HepG2 (cell line): ENCODE results near the gene GAREM1. TPM values are rescaled to one million over a fixed set of nuclear protein-coding genes. Genes with fewer than 3 reads are reported as not detected.

ENCODE experiments used
- ATF1 ChIP-seq: IDR thresholded peaks from 2 replicates; pipeline ENCODE4 v1.6.1; 2016; ENCODE audit warnings: mild to moderate bottlenecking, control low read depth
- BCL6 ChIP-seq: IDR thresholded peaks from 2 replicates; pipeline ENCODE4 v1.6.1; 2016; ENCODE audit warnings: missing genetic modification reagents, missing compliant biosample characterization
- BORCS8-MEF2B ChIP-seq: sonication (generic); formaldehyde crosslinking; IDR thresholded peaks from 2 replicates; pipeline ENCODE4 v1.8.0; 2022; ENCODE audit warnings: mild to moderate bottlenecking, missing genetic modification reagents
- CREB1 ChIP-seq, 2 experiments: fragments of 450-650 bp in 1 of 2; IDR thresholded peaks; 2 replicates each; pipeline ENCODE4 v1.6.1; 2016 to 2017; ENCODE audit warnings: control low read depth in 1 of 2, mild to moderate bottlenecking in 1 of 2, missing compliant biosample characterization in 1 of 2, missing genetic modification characterization in 1 of 2
- EHMT2 ChIP-seq: fragments of 200-600 bp; sonication (generic); IDR thresholded peaks from 2 replicates; pipeline ENCODE4 v1.7.0; 2017; ENCODE audit warnings: antibody characterized with exemption, low read depth, low read length, borderline replicate concordance
- FOSL2 ChIP-seq: sonication (generic); formaldehyde crosslinking; IDR thresholded peaks from 2 replicates; pipeline ENCODE4 v1.4.0; 2020; ENCODE audit warnings: missing genetic modification reagents
- FOXA3 ChIP-seq: IDR thresholded peaks from 2 replicates; pipeline ENCODE4 v1.6.1; 2016; ENCODE audit warnings: missing genetic modification reagents, missing compliant biosample characterization
- GPN1 ChIP-seq: sonication (generic); formaldehyde crosslinking; IDR thresholded peaks from 2 replicates; pipeline ENCODE4 v1.5.1; 2020; ENCODE audit warnings: missing genetic modification reagents, borderline replicate concordance
- HMGA1 ChIP-seq: sonication (generic); formaldehyde crosslinking; conservative IDR thresholded peaks from 2 replicates; pipeline ENCODE4 v1.4.0; 2020; ENCODE audit warnings: missing genetic modification reagents
- HNF4G ChIP-seq, 2 experiments: sonication (generic) in 1 of 2; formaldehyde crosslinking in 1 of 2; IDR thresholded peaks; 2 replicates each; pipeline versions ENCODE4 v1.4.0 to v1.6.1; 2011 to 2020; ENCODE audit warnings: borderline replicate concordance in 2 of 2, low read depth in 2 of 2, mild to moderate bottlenecking in 2 of 2, low read length in 1 of 2, missing genetic modification reagents in 1 of 2, moderate library complexity in 1 of 2
- MATR3 ChIP-seq: sonication (generic); formaldehyde crosslinking; IDR thresholded peaks from 2 replicates; pipeline ENCODE4 v1.4.0; 2020; ENCODE audit warnings: missing genetic modification reagents
- MYC ChIP-seq: sonication (generic); formaldehyde crosslinking; IDR thresholded peaks from 2 replicates; pipeline ENCODE4 v1.9.0; 2021; ENCODE audit warnings: missing genetic modification reagents, borderline replicate concordance
- NFATC3 ChIP-seq: sonication (generic); formaldehyde crosslinking; IDR thresholded peaks from 2 replicates; pipeline ENCODE4 v1.5.1; 2020; ENCODE audit warnings: mild to moderate bottlenecking, missing genetic modification reagents
- NFYC ChIP-seq: IDR thresholded peaks from 2 replicates; pipeline ENCODE4 v1.6.1; 2016; ENCODE audit warnings: missing genetic modification reagents, missing compliant biosample characterization
- NR2F6 ChIP-seq, 2 experiments: IDR thresholded peaks; 2 replicates each; pipeline ENCODE4 v1.6.1; 2016; ENCODE audit warnings: antibody characterized with exemption in 1 of 2, mild to moderate bottlenecking in 1 of 2
- RARG ChIP-seq: sonication (generic); formaldehyde crosslinking; IDR thresholded peaks from 2 replicates; pipeline ENCODE4 v1.4.0; 2020; ENCODE audit warnings: low read depth, mild to moderate bottlenecking, missing genetic modification reagents
- SALL2 ChIP-seq: sonication (generic); formaldehyde crosslinking; IDR thresholded peaks from 2 replicates; pipeline ENCODE4 v1.8.1; 2023; ENCODE audit warnings: mild to moderate bottlenecking, missing genetic modification reagents, inconsistent platforms
- SMYD3 ChIP-seq: sonication (generic); formaldehyde crosslinking; IDR thresholded peaks from 2 replicates; pipeline ENCODE4 v1.8.1; 2023; ENCODE audit warnings: mild to moderate bottlenecking, missing genetic modification reagents
- TBX2 ChIP-seq: sonication (generic); formaldehyde crosslinking; IDR thresholded peaks from 2 replicates; pipeline ENCODE4 v1.5.0; 2020; ENCODE audit warnings: missing genetic modification reagents, mild to moderate bottlenecking, borderline replicate concordance
- ZNF12 ChIP-seq: sonication (generic); formaldehyde crosslinking; IDR thresholded peaks from 2 replicates; pipeline ENCODE4 v1.5.0; 2020; ENCODE audit warnings: missing genetic modification reagents
- ZNF230 ChIP-seq: sonication (generic); formaldehyde crosslinking; IDR thresholded peaks from 2 replicates; pipeline ENCODE4 v1.4.0; 2020; ENCODE audit warnings: mild to moderate bottlenecking, missing genetic modification reagents
- ZNF234 ChIP-seq: sonication (generic); formaldehyde crosslinking; conservative IDR thresholded peaks from 2 replicates; pipeline ENCODE4 v1.5.1; 2020; ENCODE audit warnings: mild to moderate bottlenecking, missing genetic modification reagents
- ZNF253 ChIP-seq: sonication (generic); formaldehyde crosslinking; IDR thresholded peaks from 2 replicates; pipeline ENCODE4 v1.8.0; 2022; ENCODE audit warnings: mild to moderate bottlenecking, missing genetic modification reagents, borderline replicate concordance
- ZNF34 ChIP-seq: sonication (generic); formaldehyde crosslinking; IDR thresholded peaks from 2 replicates; pipeline ENCODE4 v1.4.0; 2020; ENCODE audit warnings: mild to moderate bottlenecking, missing genetic modification reagents, borderline replicate concordance
- ZNF430 ChIP-seq: sonication (generic); formaldehyde crosslinking; IDR thresholded peaks from 2 replicates; pipeline ENCODE4 v1.9.0; 2021; ENCODE audit warnings: mild to moderate bottlenecking, missing genetic modification reagents
- ZNF782 ChIP-seq: sonication (generic); formaldehyde crosslinking; IDR thresholded peaks from 2 replicates; pipeline ENCODE4 v1.4.0; 2020; ENCODE audit warnings: missing genetic modification reagents, mild to moderate bottlenecking, borderline replicate concordance
- polyA plus RNA-seq, 8 experiments: library from polyadenylated mRNA; depleted of rRNA in 3 of 8; stranded (reverse) in 7 of 8; unstranded in 1 of 8; fragments of >200 nt; fragmentation: Illumina TruSeq in 4 of 8; extraction: Trizol in 4 of 8; gene quantifications; 2 replicates each; pipeline versions ENCODE4 v1.2.1 to v1.2.3, GENCODE V29; 2011 to 2016; ENCODE audit warnings: low read depth in 4 of 8, missing spikeins in 1 of 8, mixed read lengths in 1 of 8; ENCODE audit not compliant: insufficient read depth in 1 of 8
- total RNA-seq, 5 experiments: library from RNA; depleted of rRNA; stranded (reverse); fragments of >200 nt; fragmentation: Illumina TruSeq; extraction: Trizol; gene quantifications; 2 replicates each; pipeline ENCODE4 v1.2.3, GENCODE V29; 2016; ENCODE audit warnings: low read depth in 1 of 5
- TF ChIP-seq, protein P1 (sequence below): sonication (generic); formaldehyde crosslinking; IDR thresholded peaks from 2 replicates; pipeline ENCODE4 v1.5.0; 2020; ENCODE audit warnings: mild to moderate bottlenecking, low read depth, missing genetic modification reagents, borderline replicate concordance
- TF ChIP-seq, protein P2 (sequence below): sonication (generic); formaldehyde crosslinking; IDR thresholded peaks from 2 replicates; pipeline ENCODE4 v1.5.0; 2020; ENCODE audit warnings: mild to moderate bottlenecking, missing genetic modification reagents, borderline replicate concordance
- TF ChIP-seq, protein P3 (sequence below): sonication (generic); formaldehyde crosslinking; IDR thresholded peaks from 2 replicates; pipeline ENCODE4 v1.4.0; 2020; ENCODE audit warnings: missing genetic modification reagents, low read depth, mild to moderate bottlenecking, borderline replicate concordance

The GAREM1 gene
- total and polyA plus RNA-seq, 2 of the 13 experiments (the other 11 are each of a cell fraction or from before 2014, with no cell fraction given): 2.5 to 2.9 TPM

DNA sequence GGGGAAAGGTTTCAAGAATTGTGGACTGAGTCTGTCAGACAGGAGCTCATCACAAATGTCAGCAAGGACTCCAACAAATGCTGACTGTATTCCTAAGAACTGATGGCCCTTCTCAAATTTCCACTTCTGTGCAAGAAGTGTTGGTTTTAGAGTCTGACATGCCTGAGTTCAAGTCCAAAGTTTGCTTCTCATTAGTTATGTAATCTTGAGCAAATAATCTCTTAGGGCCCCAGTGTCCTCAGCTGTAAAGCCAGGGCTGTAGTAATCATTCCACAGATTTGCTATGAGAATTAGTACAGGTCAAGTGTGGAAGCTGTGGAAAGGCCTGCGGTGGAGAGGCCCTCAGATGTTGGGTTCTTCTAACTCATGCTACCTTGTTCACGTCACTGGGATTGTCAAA, 257.0 kb downstream of the GAREM1 start (continued):
- TF ChIP-seq ZNF34 (CRISPR knock-in tag) (no peak), NFYC (CRISPR knock-in tag) (no peak), FOXA3 (CRISPR knock-in tag) (peak; percentile 54; the same call in 1 of the 2 replicates), MATR3 (CRISPR knock-in tag) (no peak), MYC (CRISPR knock-in tag) (no peak), SMYD3 (no peak), ZNF253 (CRISPR knock-in tag) (no peak), TBX2 (no peak), SALL2 (CRISPR knock-in tag) (no peak), RARG (no peak), NFATC3 (no peak), CREB1 (IDR thresholded peaks at IDR 0.05) (no peak), CREB1 (CRISPR knock-in tag; IDR thresholded peaks at IDR 0.05) (no peak), HNF4G (IDR thresholded peaks at IDR 0.05; ENCODE audit: borderline replicate concordance, low read depth, low read length) (peak; percentile 74), HNF4G (CRISPR knock-in tag; IDR thresholded peaks at IDR 0.05; ENCODE audit: borderline replicate concordance, low read depth) (no peak), NR2F6 (IDR thresholded peaks at IDR 0.05) (0 out of 2 replicates have a peak, but pooled peaks have one; percentile 18), NR2F6 (CRISPR knock-in tag; IDR thresholded peaks at IDR 0.05) (0 out of 2 replicates have a peak, but pooled peaks have one; percentile 21), ZNF234 (CRISPR knock-in tag) (no peak), FOSL2 (CRISPR knock-in tag) (peak; percentile 22; the same call in 1 of the 2 replicates), BORCS8-MEF2B (CRISPR knock-in tag) (no peak), ATF1 (CRISPR knock-in tag) (no peak), ZNF230 (CRISPR knock-in tag) (no peak), GPN1 (no peak), ZNF12 (0 out of 2 replicates have a peak, but pooled peaks have one; percentile 31), BCL6 (peak; percentile 85), EHMT2 (no peak), HMGA1 (no peak), ZNF782 (CRISPR knock-in tag) (no peak), ZNF430 (CRISPR knock-in tag) (no peak)
- TF ChIP-seq, protein P1, sequence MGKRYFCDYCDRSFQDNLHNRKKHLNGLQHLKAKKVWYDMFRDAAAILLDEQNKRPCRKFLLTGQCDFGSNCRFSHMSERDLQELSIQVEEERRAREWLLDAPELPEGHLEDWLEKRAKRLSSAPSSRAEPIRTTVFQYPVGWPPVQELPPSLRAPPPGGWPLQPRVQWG (CRISPR knock-in tag): no peak
- TF ChIP-seq, protein P2, sequence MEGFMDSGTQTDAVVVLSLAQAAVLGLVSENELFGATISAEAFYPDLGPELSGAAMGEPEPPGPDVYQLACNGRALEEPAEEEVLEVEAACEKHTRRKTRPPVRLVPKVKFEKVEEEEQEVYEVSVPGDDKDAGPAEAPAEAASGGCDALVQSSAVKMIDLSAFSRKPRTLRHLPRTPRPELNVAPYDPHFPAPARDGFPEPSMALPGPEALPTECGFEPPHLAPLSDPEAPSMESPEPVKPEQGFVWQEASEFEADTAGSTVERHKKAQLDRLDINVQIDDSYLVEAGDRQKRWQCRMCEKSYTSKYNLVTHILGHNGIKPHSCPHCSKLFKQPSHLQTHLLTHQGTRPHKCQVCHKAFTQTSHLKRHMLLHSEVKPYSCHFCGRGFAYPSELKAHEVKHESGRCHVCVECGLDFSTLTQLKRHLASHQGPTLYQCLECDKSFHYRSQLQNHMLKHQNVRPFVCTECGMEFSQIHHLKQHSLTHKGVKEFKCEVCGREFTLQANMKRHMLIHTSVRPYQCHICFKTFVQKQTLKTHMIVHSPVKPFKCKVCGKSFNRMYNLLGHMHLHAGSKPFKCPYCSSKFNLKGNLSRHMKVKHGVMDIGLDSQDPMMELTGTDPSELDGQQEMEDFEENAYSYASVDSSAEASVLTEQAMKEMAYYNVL: no peak
- TF ChIP-seq, protein P3, sequence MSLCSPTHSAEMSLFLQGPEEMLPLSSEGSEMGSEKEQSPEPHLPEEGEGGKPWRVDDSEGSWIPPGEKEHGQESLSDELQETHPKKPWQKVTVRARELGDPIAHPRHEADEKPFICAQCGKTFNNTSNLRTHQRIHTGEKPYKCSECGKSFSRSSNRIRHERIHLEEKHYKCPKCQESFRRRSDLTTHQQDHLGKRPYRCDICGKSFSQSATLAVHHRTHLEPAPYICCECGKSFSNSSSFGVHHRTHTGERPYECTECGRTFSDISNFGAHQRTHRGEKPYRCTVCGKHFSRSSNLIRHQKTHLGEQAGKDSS (CRISPR knock-in tag): no peak
